OCI-LY1 (cell line): ENCODE measurements around the gene EFS.

Experiments
- H2AFZ ChIP-seq: fragments of 200-600 bp; sonication (generic), shearing (Covaris generic); 2 replicates; pipeline ENCODE4 v1.6.0; 2014; ENCODE audit warnings: antibody characterized with exemption, mild to moderate bottlenecking, low read length
- H3F3A ChIP-seq: fragments of 200-600 bp; sonication (generic), shearing (Covaris generic); 2 replicates; pipeline ENCODE4 v1.6.0; 2014; ENCODE audit warnings: mild to moderate bottlenecking, antibody characterized with exemption, low read length, moderate library complexity; ENCODE audit not compliant: insufficient read depth
- H3K27ac ChIP-seq: fragments of 200-600 bp; sonication (generic); 2 replicates; pipeline ENCODE4 v1.5.1; 2014; ENCODE audit warnings: low read length, mixed run types, mild to moderate bottlenecking, low read depth; ENCODE audit not compliant: poor library complexity, severe bottlenecking
- H3K27me3 ChIP-seq: fragments of 200-600 bp; sonication (generic); 2 replicates; pipeline ENCODE4 v1.6.0; 2014; ENCODE audit warnings: antibody characterized with exemption, mild to moderate bottlenecking, low read length, moderate library complexity; ENCODE audit not compliant: insufficient read depth
- H3K36me3 ChIP-seq: fragments of 200-600 bp; sonication (generic); 2 replicates; pipeline ENCODE4 v1.6.1; 2014; ENCODE audit warnings: mild to moderate bottlenecking, antibody characterized with exemption, low read length, moderate library complexity, mixed read lengths; ENCODE audit not compliant: insufficient read depth
- H3K4me1 ChIP-seq: fragments of 200-600 bp; sonication (generic); 2 replicates; pipeline ENCODE4 v1.5.1; 2014; ENCODE audit warnings: mild to moderate bottlenecking, low read length, moderate library complexity; ENCODE audit not compliant: insufficient read depth, severe bottlenecking
- H3K4me2 ChIP-seq: fragments of 200-600 bp; sonication (generic), shearing (Covaris generic); 2 replicates; pipeline ENCODE4 v1.6.1; 2014; ENCODE audit warnings: low read length
- H3K4me3 ChIP-seq: fragments of 200-600 bp; sonication (generic); 2 replicates; pipeline ENCODE4 v1.5.1; 2014; ENCODE audit warnings: low read length, low read depth, mild to moderate bottlenecking, mixed read lengths; ENCODE audit not compliant: poor library complexity, severe bottlenecking
- H3K79me2 ChIP-seq: fragments of 200-600 bp; shearing (Covaris generic); 2 replicates; pipeline ENCODE4 v1.6.1; 2016; ENCODE audit warnings: mixed run types, low read length, mixed read lengths; ENCODE audit not compliant: insufficient read depth
- H3K9ac ChIP-seq: fragments of 200-600 bp; sonication (generic), shearing (Covaris generic); 2 replicates; pipeline ENCODE4 v1.6.1; 2014; ENCODE audit warnings: mild to moderate bottlenecking, low read length, mixed read lengths
- H3K9me2 ChIP-seq: fragments of 200-600 bp; sonication (generic), shearing (Covaris generic); 2 replicates; pipeline ENCODE4 v1.6.1; 2014; ENCODE audit warnings: low read depth, mild to moderate bottlenecking, low read length, mixed read lengths
- H3K9me3 ChIP-seq: fragments of 200-600 bp; shearing (Covaris generic); 2 replicates; pipeline ENCODE4 v1.6.1; 2014; ENCODE audit warnings: low read length, mixed read lengths
- H4K20me1 ChIP-seq: fragments of 200-600 bp; sonication (generic), shearing (Covaris generic); 2 replicates; pipeline ENCODE4 v1.6.0; 2016; ENCODE audit warnings: mild to moderate bottlenecking, low read length; ENCODE audit not compliant: insufficient read depth
- EZH2 ChIP-seq: fragments of 200-600 bp; sonication (generic), shearing (Covaris generic); IDR thresholded peaks from 2 replicates; pipeline ENCODE4 v1.8.0; 2017; ENCODE audit warnings: borderline replicate concordance, mixed run types, mild to moderate bottlenecking, antibody characterized with exemption, low read length, moderate library complexity, mixed read lengths
- TF ChIP-seq, protein P1 (sequence below): fragments of 200-600 bp; sonication (generic), shearing (Covaris generic); IDR thresholded peaks from 2 replicates; pipeline ENCODE4 v1.5.1; 2017; ENCODE audit warnings: mild to moderate bottlenecking, antibody characterized with exemption, low read length, moderate library complexity, mixed read lengths

The EFS gene

DNA sequence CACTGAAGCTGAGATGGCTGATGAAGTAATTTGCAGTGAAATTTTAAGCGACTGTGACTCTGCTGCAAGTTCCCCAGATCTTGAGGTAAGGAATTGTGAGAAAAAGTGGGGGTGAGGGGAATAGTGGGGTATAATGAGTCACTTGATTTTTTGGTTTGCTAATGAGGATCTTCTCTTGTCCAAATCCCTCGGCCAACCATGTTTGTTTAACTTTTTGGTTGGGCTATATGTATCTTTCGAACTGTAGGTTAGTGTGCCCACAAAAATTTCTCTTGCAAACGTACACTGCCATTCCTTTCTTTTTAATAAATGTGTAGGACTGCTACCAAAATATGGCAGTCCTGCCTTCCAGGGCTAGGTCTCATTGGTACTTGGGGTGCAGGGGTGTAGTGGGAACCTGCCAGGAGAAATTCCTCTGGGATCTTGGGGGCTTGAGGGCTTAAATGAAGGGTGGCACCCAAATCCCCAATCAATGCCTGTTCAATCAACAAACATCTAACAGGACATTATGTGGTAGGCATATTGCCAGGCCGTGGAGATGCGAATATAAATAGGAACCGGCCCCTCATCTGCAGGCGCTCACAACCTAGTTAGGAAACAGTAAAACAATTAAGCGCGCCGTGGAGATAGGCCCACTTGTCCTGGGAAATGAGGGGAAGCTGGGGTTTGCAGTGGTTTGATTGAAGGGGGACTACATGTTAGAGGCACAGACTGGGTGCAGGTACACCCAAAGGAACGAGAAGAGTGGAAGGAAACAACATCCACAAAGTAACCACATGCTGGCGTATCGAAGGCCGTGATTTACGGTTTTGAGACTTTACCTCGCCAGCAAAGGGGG lies 45.0 kb downstream of the EFS start:
- Histone ChIP-seq H3K4me2 (peak overlapping the region; percentile 78), H3K4me1 (peaks cover 22% of the 10 kb centered on the region)

DNA sequence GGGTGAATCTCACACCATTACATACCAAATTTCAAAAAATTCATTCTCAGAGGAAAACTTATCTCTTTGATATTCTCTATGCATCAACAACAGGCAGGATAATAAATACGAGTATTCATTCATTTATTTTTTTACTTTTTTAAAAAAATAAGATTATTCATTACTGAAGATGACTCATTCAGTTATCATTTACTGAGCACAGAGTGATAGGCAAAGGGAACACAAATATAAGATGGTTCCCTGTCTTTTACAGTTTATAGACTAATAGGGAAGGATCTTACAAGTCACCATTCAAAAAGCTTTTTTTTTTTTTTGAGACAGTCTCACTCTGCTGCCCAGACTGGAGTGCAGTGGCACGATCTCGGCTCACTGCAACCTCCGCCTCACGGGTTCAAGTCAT lies 48.7 kb downstream of the EFS start:
- Histone ChIP-seq H3K27ac (no peak overlapping the region), H3K36me3 (no peaks in the 10 kb centered on the region)

More for the DNA sequence above, 45.0 kb downstream of the EFS start:
- TF ChIP-seq, protein P1, sequence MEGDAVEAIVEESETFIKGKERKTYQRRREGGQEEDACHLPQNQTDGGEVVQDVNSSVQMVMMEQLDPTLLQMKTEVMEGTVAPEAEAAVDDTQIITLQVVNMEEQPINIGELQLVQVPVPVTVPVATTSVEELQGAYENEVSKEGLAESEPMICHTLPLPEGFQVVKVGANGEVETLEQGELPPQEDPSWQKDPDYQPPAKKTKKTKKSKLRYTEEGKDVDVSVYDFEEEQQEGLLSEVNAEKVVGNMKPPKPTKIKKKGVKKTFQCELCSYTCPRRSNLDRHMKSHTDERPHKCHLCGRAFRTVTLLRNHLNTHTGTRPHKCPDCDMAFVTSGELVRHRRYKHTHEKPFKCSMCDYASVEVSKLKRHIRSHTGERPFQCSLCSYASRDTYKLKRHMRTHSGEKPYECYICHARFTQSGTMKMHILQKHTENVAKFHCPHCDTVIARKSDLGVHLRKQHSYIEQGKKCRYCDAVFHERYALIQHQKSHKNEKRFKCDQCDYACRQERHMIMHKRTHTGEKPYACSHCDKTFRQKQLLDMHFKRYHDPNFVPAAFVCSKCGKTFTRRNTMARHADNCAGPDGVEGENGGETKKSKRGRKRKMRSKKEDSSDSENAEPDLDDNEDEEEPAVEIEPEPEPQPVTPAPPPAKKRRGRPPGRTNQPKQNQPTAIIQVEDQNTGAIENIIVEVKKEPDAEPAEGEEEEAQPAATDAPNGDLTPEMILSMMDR, result no peak
- no peak for TF ChIP-seq EZH2
- Histone ChIP-seq H3K36me3 (peaks cover 24% of the 10 kb centered on the region), H3K79me2 (peaks cover 12% of the 10 kb centered on the region), H2AFZ (no peak overlapping the region), H3F3A (no peaks in the 10 kb centered on the region), H3K4me3 (peak overlapping the region; percentile 69), H3K9me3 (no peaks in the 10 kb centered on the region), H3K27me3 (no peaks in the 10 kb centered on the region), H3K9ac (peak overlapping the region; percentile 65), H4K20me1 (no peaks in the 10 kb centered on the region), H3K9me2 (no peaks in the 10 kb centered on the region), H3K27ac (peak overlapping the region; percentile 83)

DNA sequence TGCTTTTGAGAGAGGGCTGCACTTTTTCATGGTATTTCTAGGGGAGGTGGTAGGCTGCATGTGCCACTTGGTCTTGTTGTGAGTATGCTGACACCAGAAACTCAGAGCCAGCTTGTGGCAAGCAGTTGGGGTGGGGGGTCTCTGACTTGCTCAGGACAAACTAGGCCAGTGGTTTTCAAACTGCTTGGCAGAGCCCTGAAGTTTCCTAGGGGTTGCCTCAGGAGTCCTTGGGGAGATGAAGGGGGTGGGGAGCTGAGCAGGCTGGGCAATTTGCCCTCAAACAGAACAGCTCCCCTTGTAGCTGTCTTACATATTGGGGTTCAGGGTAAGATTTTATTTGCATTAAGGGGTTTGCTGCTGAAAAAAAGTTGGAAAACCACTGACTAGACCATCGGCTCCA lies 54.4 kb downstream of the EFS start:
- no peaks in the 10 kb centered on the region for H3K36me3 ChIP-seq
- H2AFZ ChIP-seq, result no peak overlapping the region
- no peaks in the 10 kb centered on the region for H3F3A ChIP-seq
- H3K27me3 ChIP-seq, result no peaks in the 10 kb centered on the region; the same call in 1 of the 2 replicates
- H3K4me3 ChIP-seq, result no peak overlapping the region
- no peaks in the 10 kb centered on the region for H3K9me2 ChIP-seq
- TF ChIP-seq EZH2, result no peak
- TF ChIP-seq, protein P1, result no peak
- H3K79me2 ChIP-seq, result no peaks in the 10 kb centered on the region
- H3K9me3 ChIP-seq, result no peaks in the 10 kb centered on the region
- no peak overlapping the region for H3K9ac ChIP-seq
- no peaks in the 10 kb centered on the region for H4K20me1 ChIP-seq
- peaks cover 5% of the 10 kb centered on the region for H3K4me1 ChIP-seq
- no peak overlapping the region for H3K4me2 ChIP-seq
- no peak overlapping the region for H3K27ac ChIP-seq

More for the DNA sequence above, 48.7 kb downstream of the EFS start:
- H3K79me2 ChIP-seq, result no peaks in the 10 kb centered on the region
- H2AFZ ChIP-seq, result no peak overlapping the region
- peaks cover 10% of the 10 kb centered on the region for H3K4me1 ChIP-seq
- no peaks in the 10 kb centered on the region for H3K27me3 ChIP-seq
- no peak for TF ChIP-seq EZH2
- TF ChIP-seq, protein P1, result no peak
- no peak overlapping the region for H3K4me3 ChIP-seq
- H3K9me3 ChIP-seq, result no peaks in the 10 kb centered on the region
- H3K9me2 ChIP-seq, result no peaks in the 10 kb centered on the region
- no peak overlapping the region for H3K4me2 ChIP-seq
- H3K9ac ChIP-seq, result no peak overlapping the region
- H4K20me1 ChIP-seq, result no peaks in the 10 kb centered on the region
- no peaks in the 10 kb centered on the region for H3F3A ChIP-seq
